Gastroesophageal sphincter (tissue), 3 donors: ENCODE results near the gene TMEM47.

ENCODE experiments used
- CTCF ChIP-seq, 4 experiments: fragments of 200-600 bp in 2 of 4; fragments of 450-650 bp in 2 of 4; sonication (generic) in 1 of 4; IDR thresholded peaks; one replicate each; pipeline ENCODE4 v1.5.1; 2017 to 2019; ENCODE audit warnings: antibody characterized with exemption in 4 of 4, mild to moderate bottlenecking in 2 of 4, moderate library complexity in 2 of 4
- POLR2A ChIP-seq, 2 donors: fragments of 450-650 bp; IDR thresholded peaks; one replicate each; pipeline ENCODE4 v1.6.1; 2017; ENCODE audit warnings: antibody characterized with exemption in 2 of 2, mild to moderate bottlenecking in 2 of 2, moderate library complexity in 1 of 2
- POLR2AphosphoS5 ChIP-seq: sonication (generic); formaldehyde crosslinking; IDR thresholded peaks from one replicate; pipeline ENCODE4 v1.6.1; 2017; ENCODE audit warnings: antibody characterized with exemption

DNA sequence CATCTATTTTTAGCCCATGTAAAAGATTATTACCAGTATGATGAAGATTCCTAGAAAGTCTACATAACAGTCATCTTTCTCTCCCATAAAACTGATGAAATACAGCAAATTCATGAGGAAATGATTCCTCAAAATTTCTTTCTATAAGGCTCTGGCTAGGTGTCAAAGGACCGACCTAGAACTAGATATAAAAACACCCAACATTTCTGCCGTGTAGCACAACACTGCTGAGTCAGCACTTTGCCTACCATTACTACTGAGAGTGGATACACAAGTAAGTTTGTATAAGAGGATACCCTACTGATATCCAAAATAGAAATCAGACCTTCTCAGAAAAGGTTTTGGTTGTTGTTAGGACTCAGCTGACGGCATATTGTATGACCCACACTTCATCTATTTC lies 24.7 kb downstream of the TMEM47 start:
- TF ChIP-seq CTCF (IDR thresholded peaks at IDR 0.05) (no peak), POLR2AphosphoS5 (no peak), POLR2A (IDR thresholded peaks at IDR 0.05) (no peak)
